Measurements from ENCODE around the gene EXOC8. TPM values are rescaled to one million over a fixed set of nuclear protein-coding genes. Genes with fewer than 3 reads are reported as not detected.

EXOC8 gene
- total RNA-seq, 4 donors from 2014 or later: 25.4 to 50.9 (median 38.2) TPM

GRCh38 chr1:231284441-231284840, 53.2 kb downstream of the EXOC8 start:
- Histone ChIP-seq H3K36me3 (no peaks in the 10 kb centered on the region), H3K27ac (no peak overlapping the region), H3K4me3 (no peak overlapping the region), H3K9me3 (no peaks in the 10 kb centered on the region), H3K27me3 (no peaks in the 10 kb centered on the region), H3K4me1 (peaks cover 1 to 6% of the 10 kb centered on the region in 2 donors)
- DNase-seq (no peak), ATAC-seq (no peak)
- in situ Hi-C loops (cut with MboI; ENCODE audit: low sequenced_read_pairs in 4 of 4): no loop called here
- intact Hi-C loops (cut with DNase I; ENCODE audit: low total_unique reads): no loop called here
- no peak for TF ChIP-seq POLR2A (IDR thresholded peaks at IDR 0.05)
- no peak for TF ChIP-seq CTCF (IDR thresholded peaks at IDR 0.05 in 4 of 5, conservative IDR thresholded peaks at IDR 0.05 in 1 of 5)

Other genes with a start within 250 kb of the EXOC8 start
- gene TRIM67, start 175.8 kb downstream of the EXOC8 start, total RNA-seq: not detected
- gene GNPAT, start 96.6 kb downstream of the EXOC8 start, total RNA-seq: 100 to 1,000 TPM in 2 of 4 donors, 10 to 100 TPM in 2; 95.1 to 128 (median 104) TPM
- gene SPRTN, start 441 bp upstream of the EXOC8 start, total RNA-seq: 10 to 100 TPM in 3 of 4 donors, 1 to 10 TPM in 1; 8.7 to 15.1 (median 10.7) TPM
- 100 to 1,000 TPM; 500 to 862 (median 706) TPM for gene EGLN1, start 84.4 kb upstream of the EXOC8 start, total RNA-seq
- 10 to 100 TPM; 47.8 to 84.2 (median 77.8) TPM for gene TSNAX, start 190.8 kb upstream of the EXOC8 start, total RNA-seq

Measured in gastrocnemius medialis (tissue), 4 donors.